ENCODE data around the gene DHX38.

DHX38 gene

GRCh38 chr16:72122308-72122707 lies 28.7 kb downstream of the DHX38 start:
- DNase-seq (ENCODE audit: low spot score) = no peak

GRCh38 chr16:72122916-72123315 lies 29.3 kb downstream of the DHX38 start:
- no peak for DNase-seq (ENCODE audit: low spot score)

- DNase-seq (ENCODE audit: low spot score) = no peak
Measured at GRCh38 chr16:72123426-72123825, 29.8 kb downstream of the DHX38 start.

- DNase-seq (ENCODE audit: low spot score) = no peak
Measured at GRCh38 chr16:72124148-72124547, 30.5 kb downstream of the DHX38 start.

- peak; percentile 77 for DNase-seq (ENCODE audit: low spot score)
Measured at GRCh38 chr16:72124761-72125634, 31.4 kb downstream of the DHX38 start.

- DNase-seq (ENCODE audit: low spot score) = no peak
Measured at GRCh38 chr16:72125635-72126428, 32.2 kb downstream of the DHX38 start.

- DNase-seq (ENCODE audit: low spot score) = no peak
Measured at GRCh38 chr16:72126429-72126765, 32.8 kb downstream of the DHX38 start.

GRCh38 chr16:72128701-72129100 lies 35.1 kb downstream of the DHX38 start:
- no peak for DNase-seq (ENCODE audit: low spot score)

GRCh38 chr16:72129976-72130656 lies 36.5 kb downstream of the DHX38 start:
- DNase-seq (ENCODE audit: low spot score) = no peak

- DNase-seq (ENCODE audit: low spot score) = no peak
Measured at GRCh38 chr16:72131036-72131435, 37.4 kb downstream of the DHX38 start.

GRCh38 chr16:72132726-72133125 lies 39.1 kb downstream of the DHX38 start:
- no peak for DNase-seq (ENCODE audit: low spot score)

GRCh38 chr16:72134507-72134906 lies 40.9 kb downstream of the DHX38 start:
- no peak for DNase-seq (ENCODE audit: low spot score)

GRCh38 chr16:72137380-72138063 lies 43.9 kb downstream of the DHX38 start:
- no peak for DNase-seq (ENCODE audit: low spot score)

- DNase-seq (ENCODE audit: low spot score) = no peak
Measured at GRCh38 chr16:72138064-72138572, 44.5 kb downstream of the DHX38 start.

GRCh38 chr16:72139908-72140307 lies 46.3 kb downstream of the DHX38 start:
- DNase-seq (ENCODE audit: low spot score) = no peak

GRCh38 chr16:72142476-72142875 lies 48.8 kb downstream of the DHX38 start:
- no peak for DNase-seq (ENCODE audit: low spot score)

- DNase-seq (ENCODE audit: low spot score) = no peak
Measured at GRCh38 chr16:72149676-72150464, 56.2 kb downstream of the DHX38 start.

GRCh38 chr16:72159386-72159785 lies 65.7 kb downstream of the DHX38 start:
- DNase-seq (ENCODE audit: low spot score) = no peak

- no peak for DNase-seq (ENCODE audit: low spot score)
Measured at GRCh38 chr16:72159801-72160200, 66.2 kb downstream of the DHX38 start.

- DNase-seq (ENCODE audit: low spot score) = no peak
Measured at GRCh38 chr16:72162105-72162692, 68.6 kb downstream of the DHX38 start.
